Testis (tissue), 2 donors: ENCODE data around the gene PSMB10.

Experiments used
- POLR2A ChIP-seq: fragments of 450-650 bp; IDR thresholded peaks from one replicate; pipeline ENCODE4 v1.6.1; 2017; ENCODE audit warnings: antibody characterized with exemption, mild to moderate bottlenecking, moderate library complexity
- TF ChIP-seq, protein P1 (sequence below), 3 experiments: fragments of 450-650 bp in 2 of 3; fragments of 200-600 bp in 1 of 3; sonication (generic) in 1 of 3; IDR thresholded peaks; one replicate each; pipeline ENCODE4 v1.5.1; 2016 to 2019; ENCODE audit warnings: antibody characterized with exemption in 3 of 3, mild to moderate bottlenecking in 2 of 3, moderate library complexity in 1 of 3

DNA sequence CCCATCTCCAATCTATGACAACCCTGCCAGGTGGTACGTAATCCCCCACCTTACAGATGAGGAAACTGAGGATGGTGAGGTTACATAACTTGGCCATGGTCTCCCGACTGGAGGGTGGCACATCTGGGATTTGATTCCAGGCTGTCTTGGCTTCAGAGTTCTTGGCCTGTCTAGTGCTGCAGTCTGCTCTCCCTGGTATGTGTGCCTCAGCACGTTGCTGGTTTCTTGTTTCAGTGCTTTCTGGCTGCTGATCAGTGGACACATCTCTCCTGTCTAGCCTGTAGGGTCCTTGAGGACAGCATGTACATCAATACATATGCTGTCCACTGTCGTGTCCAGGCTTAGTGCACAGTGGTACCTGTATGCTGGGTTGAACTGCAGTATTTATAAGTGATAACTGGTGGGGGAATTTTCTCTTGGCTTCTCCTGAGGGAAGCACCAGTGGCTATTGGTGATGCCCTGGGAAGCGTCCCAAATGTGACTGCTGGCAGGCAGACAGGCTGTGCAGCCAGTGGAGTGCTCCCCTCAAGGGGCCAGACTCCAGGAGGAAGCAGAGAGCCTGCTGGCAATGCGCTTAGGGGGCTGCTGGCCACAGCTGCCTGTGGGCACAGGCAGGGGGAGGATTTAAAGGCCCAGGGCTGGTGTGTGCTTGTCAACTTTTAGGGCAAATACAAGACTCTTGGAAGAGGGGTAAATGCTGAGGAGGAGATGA lies 19.4 kb downstream of the PSMB10 start:
- TF ChIP-seq POLR2A: no peak
- TF ChIP-seq, protein P1, sequence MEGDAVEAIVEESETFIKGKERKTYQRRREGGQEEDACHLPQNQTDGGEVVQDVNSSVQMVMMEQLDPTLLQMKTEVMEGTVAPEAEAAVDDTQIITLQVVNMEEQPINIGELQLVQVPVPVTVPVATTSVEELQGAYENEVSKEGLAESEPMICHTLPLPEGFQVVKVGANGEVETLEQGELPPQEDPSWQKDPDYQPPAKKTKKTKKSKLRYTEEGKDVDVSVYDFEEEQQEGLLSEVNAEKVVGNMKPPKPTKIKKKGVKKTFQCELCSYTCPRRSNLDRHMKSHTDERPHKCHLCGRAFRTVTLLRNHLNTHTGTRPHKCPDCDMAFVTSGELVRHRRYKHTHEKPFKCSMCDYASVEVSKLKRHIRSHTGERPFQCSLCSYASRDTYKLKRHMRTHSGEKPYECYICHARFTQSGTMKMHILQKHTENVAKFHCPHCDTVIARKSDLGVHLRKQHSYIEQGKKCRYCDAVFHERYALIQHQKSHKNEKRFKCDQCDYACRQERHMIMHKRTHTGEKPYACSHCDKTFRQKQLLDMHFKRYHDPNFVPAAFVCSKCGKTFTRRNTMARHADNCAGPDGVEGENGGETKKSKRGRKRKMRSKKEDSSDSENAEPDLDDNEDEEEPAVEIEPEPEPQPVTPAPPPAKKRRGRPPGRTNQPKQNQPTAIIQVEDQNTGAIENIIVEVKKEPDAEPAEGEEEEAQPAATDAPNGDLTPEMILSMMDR (IDR thresholded peaks at IDR 0.05): no peak
